ENCODE measurements around the gene MFGE8. TPM values are rescaled to one million over a fixed set of nuclear protein-coding genes. Genes with fewer than 3 reads are reported as not detected.
A peak's percentile ranks its signal among the peaks of the same experiment; 100 is the strongest.

MFGE8 gene
- total and polyA plus RNA-seq, 9 of the 15 experiments (the other 6 are each of a cell fraction or from before 2014, with no cell fraction given) = 2.3 to 142 (median 62.3) TPM

DNA sequence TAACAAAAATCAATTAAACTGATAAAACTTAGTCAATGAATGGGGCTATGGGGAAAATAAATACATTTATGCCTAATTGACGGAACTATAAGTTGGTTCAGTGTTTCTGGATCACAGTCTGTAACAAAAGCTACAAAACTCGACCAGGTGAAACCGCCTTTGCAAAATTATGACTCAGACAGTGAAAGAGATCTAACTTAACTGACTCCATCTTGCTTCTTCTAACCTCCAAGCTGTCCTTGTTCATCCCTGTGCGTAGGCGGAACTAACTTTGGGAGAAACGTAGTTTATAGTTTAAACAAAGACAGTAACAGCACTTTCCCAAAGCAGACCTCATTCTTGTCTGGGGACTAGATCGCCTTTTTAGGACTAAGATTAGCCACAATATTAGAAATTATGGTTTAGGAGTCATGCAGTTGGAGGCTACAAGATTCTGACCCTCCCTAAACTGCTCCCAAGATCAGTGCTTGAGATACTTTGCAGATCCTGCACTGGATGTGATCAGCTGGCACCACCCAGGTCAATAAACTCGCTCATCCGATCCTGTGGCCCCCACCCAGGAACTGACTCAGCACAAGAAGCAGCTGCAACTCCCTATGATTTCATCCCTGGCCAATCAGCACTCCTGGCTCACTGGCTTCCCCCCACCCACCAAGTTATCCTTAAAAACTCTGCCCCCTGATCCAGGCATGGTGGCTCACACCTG is 7.2 kb upstream of the MFGE8 start (continued):
- TF ChIP-seq ZNF318 (IDR thresholded peaks at IDR 0.05; ENCODE audit: borderline replicate concordance in 1 of 2, low read depth in 1 of 2) = peak in 1 of 2 experiments; percentile 61; a peak in 1 of 4 replicates
- no peak for TF ChIP-seq ZNF830 (CRISPR knock-in tag; IDR thresholded peaks at IDR 0.05)
- no peak for TF ChIP-seq OTX1 (CRISPR knock-in tag; IDR thresholded peaks at IDR 0.05)
- peak; percentile 41; the same call in 1 of the 2 replicates for TF ChIP-seq LEF1 (IDR thresholded peaks at IDR 0.05)
- TF ChIP-seq, protein P1, sequence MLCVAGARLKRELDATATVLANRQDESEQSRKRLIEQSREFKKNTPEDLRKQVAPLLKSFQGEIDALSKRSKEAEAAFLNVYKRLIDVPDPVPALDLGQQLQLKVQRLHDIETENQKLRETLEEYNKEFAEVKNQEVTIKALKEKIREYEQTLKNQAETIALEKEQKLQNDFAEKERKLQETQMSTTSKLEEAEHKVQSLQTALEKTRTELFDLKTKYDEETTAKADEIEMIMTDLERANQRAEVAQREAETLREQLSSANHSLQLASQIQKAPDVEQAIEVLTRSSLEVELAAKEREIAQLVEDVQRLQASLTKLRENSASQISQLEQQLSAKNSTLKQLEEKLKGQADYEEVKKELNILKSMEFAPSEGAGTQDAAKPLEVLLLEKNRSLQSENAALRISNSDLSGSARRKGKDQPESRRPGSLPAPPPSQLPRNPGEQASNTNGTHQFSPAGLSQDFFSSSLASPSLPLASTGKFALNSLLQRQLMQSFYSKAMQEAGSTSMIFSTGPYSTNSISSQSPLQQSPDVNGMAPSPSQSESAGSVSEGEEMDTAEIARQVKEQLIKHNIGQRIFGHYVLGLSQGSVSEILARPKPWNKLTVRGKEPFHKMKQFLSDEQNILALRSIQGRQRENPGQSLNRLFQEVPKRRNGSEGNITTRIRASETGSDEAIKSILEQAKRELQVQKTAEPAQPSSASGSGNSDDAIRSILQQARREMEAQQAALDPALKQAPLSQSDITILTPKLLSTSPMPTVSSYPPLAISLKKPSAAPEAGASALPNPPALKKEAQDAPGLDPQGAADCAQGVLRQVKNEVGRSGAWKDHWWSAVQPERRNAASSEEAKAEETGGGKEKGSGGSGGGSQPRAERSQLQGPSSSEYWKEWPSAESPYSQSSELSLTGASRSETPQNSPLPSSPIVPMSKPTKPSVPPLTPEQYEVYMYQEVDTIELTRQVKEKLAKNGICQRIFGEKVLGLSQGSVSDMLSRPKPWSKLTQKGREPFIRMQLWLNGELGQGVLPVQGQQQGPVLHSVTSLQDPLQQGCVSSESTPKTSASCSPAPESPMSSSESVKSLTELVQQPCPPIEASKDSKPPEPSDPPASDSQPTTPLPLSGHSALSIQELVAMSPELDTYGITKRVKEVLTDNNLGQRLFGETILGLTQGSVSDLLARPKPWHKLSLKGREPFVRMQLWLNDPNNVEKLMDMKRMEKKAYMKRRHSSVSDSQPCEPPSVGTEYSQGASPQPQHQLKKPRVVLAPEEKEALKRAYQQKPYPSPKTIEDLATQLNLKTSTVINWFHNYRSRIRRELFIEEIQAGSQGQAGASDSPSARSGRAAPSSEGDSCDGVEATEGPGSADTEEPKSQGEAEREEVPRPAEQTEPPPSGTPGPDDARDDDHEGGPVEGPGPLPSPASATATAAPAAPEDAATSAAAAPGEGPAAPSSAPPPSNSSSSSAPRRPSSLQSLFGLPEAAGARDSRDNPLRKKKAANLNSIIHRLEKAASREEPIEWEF (CRISPR knock-in tag; IDR thresholded peaks at IDR 0.05) = peak; percentile 90
- TF ChIP-seq CBX8 (IDR thresholded peaks at IDR 0.05; ENCODE audit: borderline replicate concordance, extremely low read depth, low read depth, low read length, poor library complexity, severe bottlenecking) = no peak
- TF ChIP-seq ARID4B (CRISPR knock-in tag; IDR thresholded peaks at IDR 0.05) = no peak
- no peak for TF ChIP-seq MCM5 (IDR thresholded peaks at IDR 0.05; ENCODE audit: low read depth)

Measured in K562 (cell line).